Measurements from ENCODE around the gene EML3.
"Not testable (repeated sequence)": the region's sequence is repeated elsewhere in the genome, so short reads cannot be mapped to it uniquely, and the experiment has no call there.

EML3 gene

GRCh38 chr11:62621027-62621566 lies 8.5 kb upstream of the EML3 start:
- Histone ChIP-seq H3K27ac (ENCODE audit: low read depth, low read length) (peak overlapping the region; percentile 95), H3K27me3 (ENCODE audit: control insufficient read depth in 5 of 5, insufficient read depth in 4 of 5, low read length in 5 of 5) (no peaks in the 10 kb centered on the region), H3K36me3 (ENCODE audit: control insufficient read depth in 5 of 5, insufficient read depth in 5 of 5, low read length in 5 of 5) (peaks cover 0 to 30% (median 25%) of the 10 kb centered on the region in 5 donors), H3K4me1 (ENCODE audit: control insufficient read depth in 5 of 5, insufficient read depth in 5 of 5, low read length in 5 of 5) (peaks cover 8 to 26% (median 23%) of the 10 kb centered on the region in 5 donors), H3K4me3 (ENCODE audit: low read depth in 1 of 5, low read length in 5 of 5) (peak overlapping the region; percentile 67 to 92 (median 90)), H3K9me3 (ENCODE audit: control insufficient read depth in 5 of 5, low read length in 5 of 5) (no peaks in the 10 kb centered on the region), H3K9ac (ENCODE audit: low read length in 5 of 5) (peak overlapping the region; percentile 83 to 97 (median 87))

GRCh38 chr11:62616957-62617356 lies 4.4 kb upstream of the EML3 start:
- H3K27me3 ChIP-seq (ENCODE audit: control insufficient read depth in 5 of 5, insufficient read depth in 4 of 5, low read length in 5 of 5); H3K9ac ChIP-seq (ENCODE audit: low read length in 5 of 5); H3K9me3 ChIP-seq (ENCODE audit: control insufficient read depth in 5 of 5, low read length in 5 of 5); H3K27ac ChIP-seq (ENCODE audit: low read depth, low read length); H3K4me3 ChIP-seq (ENCODE audit: low read depth in 1 of 5, low read length in 5 of 5): not testable (repeated sequence)
- peaks cover 5 to 30% (median 23%) of the 10 kb centered on the region in 5 donors for H3K4me1 ChIP-seq (ENCODE audit: control insufficient read depth in 5 of 5, insufficient read depth in 5 of 5, low read length in 5 of 5)
- H3K36me3 ChIP-seq (ENCODE audit: control insufficient read depth in 5 of 5, insufficient read depth in 5 of 5, low read length in 5 of 5), result peaks cover 0 to 29% (median 21%) of the 10 kb centered on the region in 5 donors

- H3K36me3 ChIP-seq (ENCODE audit: control insufficient read depth in 5 of 5, insufficient read depth in 5 of 5, low read length in 5 of 5), result peaks cover 0 to 32% (median 21%) of the 10 kb centered on the region in 5 donors
- no peaks in the 10 kb centered on the region for H3K9me3 ChIP-seq (ENCODE audit: control insufficient read depth in 5 of 5, low read length in 5 of 5)
- H3K9ac ChIP-seq (ENCODE audit: low read length in 5 of 5), result no peak overlapping the region
- H3K4me1 ChIP-seq (ENCODE audit: control insufficient read depth in 5 of 5, insufficient read depth in 5 of 5, low read length in 5 of 5), result peaks cover 5 to 35% (median 27%) of the 10 kb centered on the region in 5 donors
- no peak overlapping the region for H3K27ac ChIP-seq (ENCODE audit: low read depth, low read length)
- no peak overlapping the region for H3K4me3 ChIP-seq (ENCODE audit: low read depth in 1 of 5, low read length in 5 of 5)
- H3K27me3 ChIP-seq (ENCODE audit: control insufficient read depth in 5 of 5, insufficient read depth in 4 of 5, low read length in 5 of 5), result no peaks in the 10 kb centered on the region
Measured at GRCh38 chr11:62615521-62615920, 2.9 kb upstream of the EML3 start.

GRCh38 chr11:62614275-62614674 lies 1.7 kb upstream of the EML3 start:
- Histone ChIP-seq H3K9me3 (ENCODE audit: control insufficient read depth in 5 of 5, low read length in 5 of 5) (no peaks in the 10 kb centered on the region), H3K4me3 (ENCODE audit: low read depth in 1 of 5, low read length in 5 of 5) (no peak overlapping the region), H3K27me3 (ENCODE audit: control insufficient read depth in 5 of 5, insufficient read depth in 4 of 5, low read length in 5 of 5) (no peaks in the 10 kb centered on the region), H3K27ac (ENCODE audit: low read depth, low read length) (peak overlapping the region; percentile 93), H3K36me3 (ENCODE audit: control insufficient read depth in 5 of 5, insufficient read depth in 5 of 5, low read length in 5 of 5) (peaks cover 0 to 38% (median 31%) of the 10 kb centered on the region in 5 donors), H3K4me1 (ENCODE audit: control insufficient read depth in 5 of 5, insufficient read depth in 5 of 5, low read length in 5 of 5) (peaks cover 5 to 37% (median 27%) of the 10 kb centered on the region in 5 donors), H3K9ac (ENCODE audit: low read length in 5 of 5) (peak overlapping the region in 1 of 5 donors; percentile 66)

GRCh38 chr11:62613291-62613778 lies 760 bp upstream of the EML3 start:
- Histone ChIP-seq H3K36me3 (ENCODE audit: control insufficient read depth in 5 of 5, insufficient read depth in 5 of 5, low read length in 5 of 5) (peaks cover 0 to 47% (median 35%) of the 10 kb centered on the region in 5 donors), H3K4me3 (ENCODE audit: low read depth in 1 of 5, low read length in 5 of 5) (peak overlapping the region in 4 of 5 donors; percentile 19 to 87 (median 50)), H3K9ac (ENCODE audit: low read length in 5 of 5) (peak overlapping the region in 4 of 5 donors; percentile 42 to 90 (median 64)), H3K4me1 (ENCODE audit: control insufficient read depth in 5 of 5, insufficient read depth in 5 of 5, low read length in 5 of 5) (peaks cover 5 to 37% (median 27%) of the 10 kb centered on the region in 5 donors), H3K27ac (ENCODE audit: low read depth, low read length) (peak overlapping the region; percentile 93), H3K9me3 (ENCODE audit: control insufficient read depth in 5 of 5, low read length in 5 of 5) (no peaks in the 10 kb centered on the region), H3K27me3 (ENCODE audit: control insufficient read depth in 5 of 5, insufficient read depth in 4 of 5, low read length in 5 of 5) (no peaks in the 10 kb centered on the region)

GRCh38 chr11:62611705-62612365 lies 740 bp downstream of the EML3 start:
- peaks cover 5 to 52% (median 30%) of the 10 kb centered on the region in 5 donors for H3K4me1 ChIP-seq (ENCODE audit: control insufficient read depth in 5 of 5, insufficient read depth in 5 of 5, low read length in 5 of 5)
- H3K36me3 ChIP-seq (ENCODE audit: control insufficient read depth in 5 of 5, insufficient read depth in 5 of 5, low read length in 5 of 5), result peaks cover 0 to 53% (median 37%) of the 10 kb centered on the region in 5 donors
- peak overlapping the region; percentile 78 to 92 (median 87) for H3K4me3 ChIP-seq (ENCODE audit: low read depth in 1 of 5, low read length in 5 of 5)
- H3K27ac ChIP-seq (ENCODE audit: low read depth, low read length), result peak overlapping the region; percentile 93
- H3K9ac ChIP-seq (ENCODE audit: low read length in 5 of 5), result peak overlapping the region; percentile 81 to 99 (median 90)
- no peaks in the 10 kb centered on the region for H3K9me3 ChIP-seq (ENCODE audit: control insufficient read depth in 5 of 5, low read length in 5 of 5)
- H3K27me3 ChIP-seq (ENCODE audit: control insufficient read depth in 5 of 5, insufficient read depth in 4 of 5, low read length in 5 of 5), result no peaks in the 10 kb centered on the region

- Histone ChIP-seq H3K36me3 (ENCODE audit: control insufficient read depth in 5 of 5, insufficient read depth in 5 of 5, low read length in 5 of 5) (peaks cover 0 to 50% (median 35%) of the 10 kb centered on the region in 5 donors), H3K9me3 (ENCODE audit: control insufficient read depth in 5 of 5, low read length in 5 of 5) (no peaks in the 10 kb centered on the region), H3K27ac (ENCODE audit: low read depth, low read length) (peak overlapping the region; percentile 93), H3K9ac (ENCODE audit: low read length in 5 of 5) (peak overlapping the region; percentile 81 to 99 (median 90)), H3K27me3 (ENCODE audit: control insufficient read depth in 5 of 5, insufficient read depth in 4 of 5, low read length in 5 of 5) (no peaks in the 10 kb centered on the region), H3K4me1 (ENCODE audit: control insufficient read depth in 5 of 5, insufficient read depth in 5 of 5, low read length in 5 of 5) (peaks cover 5 to 53% (median 30%) of the 10 kb centered on the region in 5 donors), H3K4me3 (ENCODE audit: low read depth in 1 of 5, low read length in 5 of 5) (peak overlapping the region; percentile 78 to 92 (median 87))
Measured at GRCh38 chr11:62610814-62611704, 1.5 kb downstream of the EML3 start.

GRCh38 chr11:62610403-62610802 lies 2.2 kb downstream of the EML3 start:
- no peak overlapping the region for H3K4me3 ChIP-seq (ENCODE audit: low read depth in 1 of 5, low read length in 5 of 5)

GRCh38 chr11:62608776-62609175 lies 3.8 kb downstream of the EML3 start:
- H3K4me3 ChIP-seq (ENCODE audit: low read depth in 1 of 5, low read length in 5 of 5), result no peak overlapping the region
- no peaks in the 10 kb centered on the region for H3K27me3 ChIP-seq (ENCODE audit: control insufficient read depth in 5 of 5, insufficient read depth in 4 of 5, low read length in 5 of 5)
- peaks cover 0 to 56% (median 44%) of the 10 kb centered on the region in 5 donors for H3K36me3 ChIP-seq (ENCODE audit: control insufficient read depth in 5 of 5, insufficient read depth in 5 of 5, low read length in 5 of 5)
- H3K9me3 ChIP-seq (ENCODE audit: control insufficient read depth in 5 of 5, low read length in 5 of 5), result no peaks in the 10 kb centered on the region
- H3K27ac ChIP-seq (ENCODE audit: low read depth, low read length), result peak overlapping the region; percentile 78
- H3K4me1 ChIP-seq (ENCODE audit: control insufficient read depth in 5 of 5, insufficient read depth in 5 of 5, low read length in 5 of 5), result peaks cover 5 to 69% (median 47%) of the 10 kb centered on the region in 5 donors
- H3K9ac ChIP-seq (ENCODE audit: low read length in 5 of 5), result no peak overlapping the region

More at GRCh38 chr11:62610403-62610802, 2.2 kb downstream of the EML3 start:
- H3K9me3 ChIP-seq (ENCODE audit: control insufficient read depth in 5 of 5, low read length in 5 of 5), result no peaks in the 10 kb centered on the region
- peak overlapping the region in 2 of 5 donors; percentile 26 to 99 for H3K9ac ChIP-seq (ENCODE audit: low read length in 5 of 5)
- no peak overlapping the region for H3K27ac ChIP-seq (ENCODE audit: low read depth, low read length)
- peaks cover 0 to 51% (median 37%) of the 10 kb centered on the region in 5 donors for H3K36me3 ChIP-seq (ENCODE audit: control insufficient read depth in 5 of 5, insufficient read depth in 5 of 5, low read length in 5 of 5)
- H3K4me1 ChIP-seq (ENCODE audit: control insufficient read depth in 5 of 5, insufficient read depth in 5 of 5, low read length in 5 of 5), result peaks cover 5 to 53% (median 31%) of the 10 kb centered on the region in 5 donors
- H3K27me3 ChIP-seq (ENCODE audit: control insufficient read depth in 5 of 5, insufficient read depth in 4 of 5, low read length in 5 of 5), result no peaks in the 10 kb centered on the region

Measured in subcutaneous abdominal adipose tissue (tissue), 5 donors.